ENCODE results near the gene CDH16.
A peak's percentile ranks its signal among the peaks of the same experiment; 100 is the strongest.
"Not testable (repeated sequence)": the region's sequence is repeated elsewhere in the genome, so short reads cannot be mapped to it uniquely, and the experiment has no call there.

The CDH16 gene

GRCh38 chr16:66918803-66919568, at the start of gene CDH16:
Gene CDH16, minus strand, starts transcription at chr16:66918885. Its CDS starts 820 bp downstream, at chr16:66918065.
- no peak for DNase-seq (ENCODE audit: low read depth in 2 of 2)

DNA sequence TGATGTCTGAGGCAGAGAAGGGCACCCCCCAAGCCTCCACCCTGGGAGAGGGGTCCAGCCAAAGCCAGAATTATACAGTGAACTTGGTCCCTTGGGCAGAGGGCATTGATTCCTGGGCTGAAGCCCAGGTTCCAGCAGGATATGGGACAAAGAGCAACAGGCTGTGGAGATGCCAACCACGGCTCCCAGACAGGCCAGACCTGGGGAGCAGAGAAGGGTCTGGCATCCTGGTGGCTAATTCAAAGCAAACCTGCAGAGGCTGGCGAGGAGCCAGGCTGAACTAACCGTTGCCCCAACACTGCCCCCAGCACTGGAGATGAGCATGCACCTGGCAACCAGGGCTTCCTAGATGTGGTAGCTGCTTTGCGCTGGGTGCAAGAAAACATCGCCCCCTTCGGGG, 45.4 kb upstream of the CDH16 start:
- DNase-seq (ENCODE audit: low read depth in 2 of 2) = no peak

- no peak for DNase-seq (ENCODE audit: low read depth in 2 of 2)
These were observed 43.2 kb upstream of the CDH16 start for GRCh38 chr16:66961914-66962313.

- peak; percentile 52 to 62 for DNase-seq (ENCODE audit: low read depth in 2 of 2)
These were observed 42.5 kb upstream of the CDH16 start, which contains the start of gene CES3 for GRCh38 chr16:66961065-66961744. Gene CES3, plus strand, starts transcription at chr16:66961266. Its CDS starts 42 bp downstream, at chr16:66961308.

- no peak for DNase-seq (ENCODE audit: low read depth in 2 of 2)
These were observed 41.6 kb upstream of the CDH16 start for GRCh38 chr16:66960270-66960669.

- DNase-seq (ENCODE audit: low read depth in 2 of 2) = no peak
These were observed 41.0 kb upstream of the CDH16 start for GRCh38 chr16:66959704-66960161.

GRCh38 chr16:66958857-66959703, 40.4 kb upstream of the CDH16 start:
- no peak for DNase-seq (ENCODE audit: low read depth in 2 of 2)

- not testable (repeated sequence) for DNase-seq (ENCODE audit: low read depth in 2 of 2)
These were observed 37.4 kb upstream of the CDH16 start for GRCh38 chr16:66956154-66956457.

GRCh38 chr16:66955363-66956153, 36.9 kb upstream of the CDH16 start:
- DNase-seq (ENCODE audit: low read depth in 2 of 2) = not testable (repeated sequence)

DNA sequence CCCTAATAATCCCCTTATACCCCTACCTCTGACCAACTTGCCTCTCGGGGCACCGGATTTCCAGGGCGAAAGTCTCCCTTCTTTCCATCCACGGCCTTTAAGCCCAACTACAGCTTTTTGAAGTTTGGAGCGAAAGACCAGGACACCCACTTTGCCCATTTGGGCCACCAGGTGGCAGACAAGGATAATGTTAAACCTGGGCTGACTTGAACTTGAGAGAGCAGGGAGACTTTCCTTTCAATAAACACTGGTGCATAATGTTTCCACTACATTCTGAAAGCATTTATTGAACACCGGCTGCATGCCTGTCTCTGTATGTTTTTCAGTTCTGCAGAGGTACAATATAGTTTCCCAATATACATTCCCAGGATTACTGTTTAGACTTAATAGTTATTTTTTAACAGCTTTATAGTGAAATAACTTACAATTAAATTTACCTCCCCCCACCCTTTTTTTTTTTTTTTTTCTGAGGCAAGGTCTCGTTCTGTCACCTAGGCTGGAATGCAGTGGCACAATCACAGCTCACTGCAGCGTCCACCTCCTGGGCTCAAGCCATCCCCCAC, 35.5 kb upstream of the CDH16 start:
- DNase-seq (ENCODE audit: low read depth in 2 of 2) = peak; percentile 63 to 71

GRCh38 chr16:66953462-66954096, 34.9 kb upstream of the CDH16 start:
- DNase-seq (ENCODE audit: low read depth in 2 of 2) = no peak

- DNase-seq (ENCODE audit: low read depth in 2 of 2) = no peak
These were observed 33.9 kb upstream of the CDH16 start for GRCh38 chr16:66952430-66953110.

DNA sequence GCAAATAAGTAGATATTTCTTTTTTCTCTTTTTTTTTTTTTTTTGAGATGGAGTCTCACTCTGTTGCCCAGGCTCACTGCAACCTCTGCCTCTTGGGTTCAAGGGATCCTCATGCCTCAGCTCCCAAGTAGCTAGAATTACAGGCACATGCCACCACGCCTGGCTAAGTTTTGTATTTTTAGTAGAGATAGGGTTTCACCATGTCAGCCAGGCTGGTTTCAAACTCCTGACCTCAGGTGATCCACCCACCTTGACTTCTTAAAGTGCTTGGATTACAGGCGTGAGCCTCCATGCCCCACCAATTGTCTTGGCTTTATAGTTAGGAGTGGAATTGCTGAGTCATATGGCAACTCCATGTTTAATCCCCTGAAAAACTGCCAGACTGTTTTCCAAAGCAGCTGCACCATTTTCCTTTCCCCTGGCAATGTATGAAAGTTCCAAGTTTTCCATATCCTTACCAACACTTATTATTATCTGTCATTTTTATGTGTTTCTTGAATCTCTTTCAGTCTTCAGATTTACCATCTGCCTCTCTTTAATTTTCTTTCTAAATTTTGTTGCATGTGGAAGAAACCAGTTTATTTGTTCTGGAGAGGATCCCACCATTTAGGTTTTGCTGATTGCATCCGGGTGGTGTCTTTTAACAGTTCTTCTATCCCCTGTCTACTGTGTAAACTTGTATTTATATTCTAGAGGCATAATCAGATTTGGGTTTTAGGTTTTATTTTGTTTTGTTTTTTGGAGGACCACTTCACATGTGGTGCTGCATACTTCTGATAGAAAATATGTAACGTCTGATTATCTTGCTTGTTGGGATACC, 32.5 kb upstream of the CDH16 start:
- no peak for DNase-seq (ENCODE audit: low read depth in 2 of 2)

DNA sequence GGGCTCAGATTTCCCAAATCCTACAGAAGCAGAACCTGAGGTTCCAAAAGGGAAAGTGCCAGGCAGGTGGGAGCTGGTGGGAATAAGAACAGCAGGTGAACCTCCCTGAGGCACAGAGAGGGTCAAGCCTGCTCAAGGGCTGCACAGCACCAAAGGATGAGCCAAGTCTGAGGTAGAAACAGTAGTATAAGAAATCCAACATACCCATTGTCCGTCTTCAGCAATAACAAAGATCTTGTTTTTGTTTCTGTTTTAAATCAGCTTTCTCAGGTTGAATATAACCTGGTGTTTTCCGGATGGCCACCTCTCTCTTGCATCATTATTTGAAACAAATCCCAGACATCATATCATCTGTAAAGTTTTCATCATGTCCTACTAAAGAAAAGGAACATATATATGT, 31.8 kb upstream of the CDH16 start:
- DNase-seq (ENCODE audit: low read depth in 2 of 2) = no peak

DNA sequence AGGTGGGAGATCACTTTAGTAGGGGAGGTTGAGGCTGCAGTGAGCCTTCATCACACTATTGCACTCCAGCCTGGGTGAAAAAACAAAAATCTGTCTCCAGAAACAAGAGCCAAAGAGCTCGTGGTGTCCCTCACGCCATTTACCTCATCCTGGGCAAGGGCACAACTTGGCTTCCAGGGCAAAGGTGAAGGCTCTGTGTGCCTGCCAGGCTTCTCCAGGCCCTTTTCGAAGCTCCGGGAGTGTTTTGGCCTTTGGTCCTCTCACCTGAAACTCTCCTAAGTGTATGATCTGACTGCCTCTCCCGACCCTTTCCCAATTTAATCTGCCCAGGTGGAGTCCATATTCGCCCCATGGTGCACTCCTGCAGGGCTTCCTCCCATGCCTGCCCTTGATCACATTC, 30.8 kb upstream of the CDH16 start:
- no peak for DNase-seq (ENCODE audit: low read depth in 2 of 2)

DNA sequence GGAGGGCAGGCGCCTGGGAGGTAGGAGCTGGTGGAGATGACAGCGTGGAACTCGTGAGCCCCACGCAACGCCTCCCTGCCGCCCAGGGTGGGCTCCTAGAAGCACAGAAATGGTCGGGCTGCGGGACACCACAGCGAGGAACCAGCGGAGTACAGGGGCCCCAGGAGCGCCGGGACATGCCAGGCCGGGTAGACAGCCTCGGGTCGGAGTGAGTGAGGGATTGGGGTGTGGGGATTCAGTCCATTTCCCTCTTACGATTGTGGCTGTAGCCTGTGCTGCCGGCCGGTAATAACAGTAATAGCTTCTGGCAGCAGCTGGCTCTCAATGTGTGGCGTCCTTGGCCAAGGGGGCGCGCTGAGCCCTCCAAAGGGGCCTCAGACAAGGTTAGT, 30.1 kb upstream of the CDH16 start:
- no peak for DNase-seq (ENCODE audit: low read depth in 2 of 2)

GRCh38 chr16:66948134-66948836, 29.6 kb upstream of the CDH16 start:
- DNase-seq (ENCODE audit: low read depth in 2 of 2) = no peak

DNA sequence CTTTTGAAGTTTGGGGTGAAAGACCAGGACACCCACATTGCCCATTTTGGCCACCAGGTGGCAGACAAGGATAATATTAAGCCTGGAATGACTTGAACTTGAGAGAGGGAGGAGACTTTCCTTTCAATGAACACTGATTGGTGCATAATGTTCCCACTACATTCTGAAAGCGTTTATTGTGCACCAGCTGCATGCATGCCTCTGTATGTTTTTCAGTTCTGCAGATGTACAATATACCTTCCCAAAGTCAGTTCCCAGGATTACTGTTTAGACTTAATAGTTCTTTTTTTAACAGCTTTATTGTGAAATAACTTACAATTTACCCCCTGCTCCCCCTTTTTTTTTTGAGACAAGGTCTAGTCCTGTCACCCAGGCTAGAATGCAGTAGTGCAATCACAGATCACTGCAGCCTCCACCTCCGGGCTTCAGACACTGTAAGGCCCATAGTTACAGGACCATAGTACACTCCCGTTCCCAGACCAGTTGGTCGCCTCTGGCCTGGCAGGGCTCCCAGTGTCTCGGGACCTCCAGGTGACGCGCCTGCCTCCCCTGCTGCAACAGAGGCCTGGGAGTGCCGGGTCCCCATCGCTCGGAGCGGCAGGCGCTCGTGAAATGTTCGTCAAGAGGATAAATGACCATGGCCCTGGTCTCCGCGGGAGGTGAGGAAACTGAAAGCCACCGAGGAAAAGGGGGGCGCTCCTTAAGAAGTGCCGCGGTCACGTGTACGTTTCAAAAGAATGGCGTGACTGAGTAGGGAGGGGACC, 28.8 kb upstream of the CDH16 start:
- DNase-seq (ENCODE audit: low read depth in 2 of 2) = peak; percentile 61 to 82
